GM21717 (cell line): ENCODE results near the gene TP53RK.
"Not testable (repeated sequence)": the region's sequence is repeated elsewhere in the genome, so short reads cannot be mapped to it uniquely, and the experiment has no call there.

Experiments
- ATAC-seq: cut with Tn5 transposase; IDR thresholded peaks from one replicate; pipeline ENCODE4 v1.9.1; 2021; ENCODE audit warnings: mild to moderate bottlenecking, moderate library complexity; ENCODE audit not compliant: unreplicated experiment

Gene TP53RK

GRCh38 chr20:46683939-46684750 lies 5.1 kb downstream of the TP53RK start:
- no peak for ATAC-seq

- ATAC-seq: no peak
These were observed 5.6 kb downstream of the TP53RK start for GRCh38 chr20:46683668-46683938.

- ATAC-seq: no peak
These were observed 6.1 kb downstream of the TP53RK start for GRCh38 chr20:46683011-46683667.

- no peak for ATAC-seq
These were observed 7.0 kb downstream of the TP53RK start for GRCh38 chr20:46682063-46682821.

GRCh38 chr20:46681032-46681854 lies 8.0 kb downstream of the TP53RK start:
- ATAC-seq: no peak

- no peak for ATAC-seq
These were observed 8.6 kb downstream of the TP53RK start for GRCh38 chr20:46680684-46681031.

- no peak for ATAC-seq
These were observed 10.7 kb downstream of the TP53RK start for GRCh38 chr20:46678516-46678915.

- ATAC-seq: no peak
These were observed 11.6 kb downstream of the TP53RK start for GRCh38 chr20:46677608-46678007.

GRCh38 chr20:46676649-46677316 lies 12.5 kb downstream of the TP53RK start:
- not testable (repeated sequence) for ATAC-seq

- ATAC-seq: no peak
These were observed 14.8 kb downstream of the TP53RK start for GRCh38 chr20:46674253-46675083.

- no peak for ATAC-seq
These were observed 15.6 kb downstream of the TP53RK start for GRCh38 chr20:46673394-46674252.

GRCh38 chr20:46672543-46673148 lies 16.6 kb downstream of the TP53RK start:
- no peak for ATAC-seq

GRCh38 chr20:46671866-46672542 lies 17.2 kb downstream of the TP53RK start:
- ATAC-seq: no peak

GRCh38 chr20:46670585-46671584 lies 18.4 kb downstream of the TP53RK start:
- ATAC-seq: no peak

GRCh38 chr20:46670228-46670584 lies 19.0 kb downstream of the TP53RK start:
- ATAC-seq: no peak

GRCh38 chr20:46666818-46667515 lies 22.3 kb downstream of the TP53RK start:
- no peak for ATAC-seq
